Mucosa of descending colon (tissue), 3 donors: ENCODE data around the gene ATF6B. TPM values are rescaled to one million over a fixed set of nuclear protein-coding genes. Genes with fewer than 3 reads are reported as not detected.

Experiments used
- ATAC-seq: fragments of 200-7000 bp; cut with Tn5 transposase; one replicate; pipeline ENCODE4 v1.9.1; 2020; ENCODE audit warnings: mild to moderate bottlenecking, moderate library complexity
- DNase-seq, 3 donors: peaks; one replicate each; pipeline ENCODE4 v3.0.0-alpha.2; 2020
- H3K36me3 ChIP-seq: fragments of 200-600 bp; one replicate; pipeline ENCODE4 v1.8.0; 2021; ENCODE audit warnings: low read depth, mild to moderate bottlenecking
- H3K4me1 ChIP-seq: fragments of 200-600 bp; one replicate; pipeline ENCODE4 v1.8.0; 2021; ENCODE audit warnings: low read depth, mild to moderate bottlenecking
- H3K4me3 ChIP-seq: fragments of 200-600 bp; one replicate; pipeline ENCODE4 v1.8.0; 2021; ENCODE audit warnings: mild to moderate bottlenecking
- H3K9me3 ChIP-seq: fragments of 200-600 bp; one replicate; pipeline ENCODE4 v1.8.0; 2021; ENCODE audit warnings: mild to moderate bottlenecking
- intact Hi-C, 2 donors: fragments of 100-400 bp; cut with DNase I in 1 of 2; cut with micrococcal nuclease in 1 of 2; formaldehyde crosslinking; loops; one replicate each; pipeline versions ENCODE4 v1.11.0 to v1.11.1; 2022; cut with DNase I, micrococcal nuclease
- total RNA-seq, 3 donors: library from RNA; stranded (reverse); fragmentation: NEBNext Ultra II Directional in 2 of 3; extraction: Animal tissue kit (Norgen Biotek cat#: 25700) in 2 of 3; gene quantifications; one replicate each; pipeline versions ENCODE4 v1.2.1 to v1.2.4, GENCODE V29; 2021 to 2023
- TF ChIP-seq, protein P1 (sequence below): fragments of 200-600 bp; IDR thresholded peaks from one replicate; pipeline ENCODE4 v1.8.0; 2022; ENCODE audit warnings: antibody characterized with exemption, mild to moderate bottlenecking
- donor health status: DM: no; HTN: no; CAD: no; lungs with moderate emphysema.
- donor health status: DM: no; HTN: no; CAD: no.
- donor health status: DM: no; HTN: yes; CAD: no.

ATF6B gene
- total RNA-seq, 3 donors from 2014 or later = 79.9 to 121 (median 97.4) TPM

DNA sequence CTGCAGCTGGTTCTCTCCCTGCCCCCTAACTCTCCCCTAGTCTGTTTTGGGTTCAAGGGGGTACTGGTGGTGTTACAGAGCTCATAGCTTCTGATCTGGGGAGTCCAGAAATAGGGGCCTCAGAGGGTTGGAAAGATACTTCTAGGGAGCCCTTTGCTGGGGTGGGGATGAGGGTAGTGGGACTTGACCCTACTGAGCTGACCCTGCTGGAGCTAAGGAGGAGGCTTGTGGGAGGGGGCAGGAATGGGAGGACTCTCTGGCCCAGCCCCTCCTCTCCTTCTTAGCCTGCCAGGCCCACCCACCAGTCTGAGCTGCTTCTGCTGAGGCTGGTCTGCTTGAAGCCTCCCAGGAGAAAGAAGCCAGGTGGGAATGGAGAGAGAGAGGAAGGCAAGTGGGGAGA is 36.2 kb upstream of the ATF6B start, which contains the start of gene EGFL8:
Gene EGFL8, plus strand, starts transcription at position 301 of the 400 bp plus-strand sequence. CDS start 1,571 bp downstream, outside the sequence.
- Histone ChIP-seq H3K36me3 (no peaks in the 10 kb centered on the region), H3K4me1 (no peaks in the 10 kb centered on the region), H3K4me3 (no peak within 1 kb of the TSS), H3K9me3 (no peaks in the 10 kb centered on the region)
- TF ChIP-seq, protein P1, sequence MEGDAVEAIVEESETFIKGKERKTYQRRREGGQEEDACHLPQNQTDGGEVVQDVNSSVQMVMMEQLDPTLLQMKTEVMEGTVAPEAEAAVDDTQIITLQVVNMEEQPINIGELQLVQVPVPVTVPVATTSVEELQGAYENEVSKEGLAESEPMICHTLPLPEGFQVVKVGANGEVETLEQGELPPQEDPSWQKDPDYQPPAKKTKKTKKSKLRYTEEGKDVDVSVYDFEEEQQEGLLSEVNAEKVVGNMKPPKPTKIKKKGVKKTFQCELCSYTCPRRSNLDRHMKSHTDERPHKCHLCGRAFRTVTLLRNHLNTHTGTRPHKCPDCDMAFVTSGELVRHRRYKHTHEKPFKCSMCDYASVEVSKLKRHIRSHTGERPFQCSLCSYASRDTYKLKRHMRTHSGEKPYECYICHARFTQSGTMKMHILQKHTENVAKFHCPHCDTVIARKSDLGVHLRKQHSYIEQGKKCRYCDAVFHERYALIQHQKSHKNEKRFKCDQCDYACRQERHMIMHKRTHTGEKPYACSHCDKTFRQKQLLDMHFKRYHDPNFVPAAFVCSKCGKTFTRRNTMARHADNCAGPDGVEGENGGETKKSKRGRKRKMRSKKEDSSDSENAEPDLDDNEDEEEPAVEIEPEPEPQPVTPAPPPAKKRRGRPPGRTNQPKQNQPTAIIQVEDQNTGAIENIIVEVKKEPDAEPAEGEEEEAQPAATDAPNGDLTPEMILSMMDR = no peak
- DNase-seq (no peak), ATAC-seq (no peak)
- intact Hi-C loops = no loop called here

DNA sequence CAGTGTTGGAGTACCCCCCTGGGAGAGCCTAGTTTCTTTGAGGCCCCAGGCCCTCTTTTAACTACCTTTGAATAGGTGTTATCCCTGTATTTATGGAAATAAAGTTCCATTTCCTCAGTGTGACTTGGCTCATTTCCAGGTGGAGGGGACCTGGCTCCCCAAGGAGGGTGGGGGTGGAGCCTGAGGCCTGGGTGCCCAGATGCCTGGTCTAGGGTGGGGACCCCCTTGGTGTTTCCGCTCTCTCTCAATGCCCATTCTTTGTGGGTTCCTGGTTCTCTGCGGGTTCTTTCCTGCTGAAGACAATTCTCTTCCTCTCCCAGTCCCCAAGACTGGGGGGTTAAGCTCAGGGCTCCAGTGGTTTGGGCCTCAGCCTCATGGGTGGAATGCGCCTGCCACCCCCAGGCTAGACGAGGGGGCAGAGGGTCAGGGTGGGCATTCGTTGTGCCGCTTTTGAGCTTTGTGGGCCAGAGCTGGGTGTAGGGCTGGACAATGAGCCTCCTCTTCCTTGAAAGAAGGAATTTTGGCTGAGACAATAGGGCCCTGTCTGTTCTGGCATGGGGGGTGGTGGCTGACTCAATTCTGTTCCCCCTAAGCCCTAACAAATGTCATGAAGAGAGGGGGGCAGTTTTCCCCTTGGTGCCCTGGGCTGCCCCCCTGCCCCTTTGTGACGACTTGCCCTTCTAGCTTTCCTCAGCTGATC is 35.7 kb upstream of the ATF6B start:
- no peak overlapping the region for H3K4me3 ChIP-seq
- intact Hi-C loops = no loop called here
- no peaks in the 10 kb centered on the region for H3K4me1 ChIP-seq
- TF ChIP-seq, protein P1 = no peak
- no peaks in the 10 kb centered on the region for H3K9me3 ChIP-seq
- DNase-seq = no peak
- no peak for ATAC-seq
- H3K36me3 ChIP-seq = no peaks in the 10 kb centered on the region

- Histone ChIP-seq H3K4me1 (peaks cover 22% of the 10 kb centered on the region), H3K36me3 (no peaks in the 10 kb centered on the region), H3K9me3 (no peaks in the 10 kb centered on the region), H3K4me3 (no peak overlapping the region)
- intact Hi-C loops = no loop called here
- TF ChIP-seq, protein P1 = no peak
- ATAC-seq (no peak), DNase-seq (no peak)
Measured at GRCh38 chr6:32158052-32158451, 30.0 kb upstream of the ATF6B start.

DNA sequence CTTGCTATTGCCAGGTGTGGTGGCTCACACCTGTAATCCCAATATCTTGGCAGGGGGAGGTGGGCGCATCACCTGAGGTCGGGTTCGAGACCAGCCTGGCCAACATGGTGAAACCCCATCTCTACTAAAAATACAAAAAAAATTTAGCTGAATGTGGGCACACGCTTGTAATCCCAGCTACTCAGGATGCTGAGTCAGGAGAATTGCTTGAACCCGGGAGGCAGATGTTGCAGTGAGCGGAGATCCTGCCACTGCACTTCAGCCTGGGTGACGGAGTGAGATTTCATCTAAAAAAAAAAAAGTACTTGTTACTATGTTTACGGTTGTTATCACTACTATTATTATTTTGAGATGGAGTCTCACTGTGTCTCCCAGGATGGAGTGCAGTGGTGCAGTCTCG is 28.8 kb upstream of the ATF6B start:
- intact Hi-C loops = no loop called here
- TF ChIP-seq, protein P1 = no peak
- DNase-seq (no peak), ATAC-seq (no peak)
- no peaks in the 10 kb centered on the region for H3K9me3 ChIP-seq
- H3K4me1 ChIP-seq = peaks cover 26% of the 10 kb centered on the region
- no peak overlapping the region for H3K4me3 ChIP-seq
- H3K36me3 ChIP-seq = no peaks in the 10 kb centered on the region

- Histone ChIP-seq H3K4me3 (peak overlapping the region; percentile 42), H3K9me3 (no peaks in the 10 kb centered on the region), H3K36me3 (no peaks in the 10 kb centered on the region), H3K4me1 (peaks cover 26% of the 10 kb centered on the region)
- TF ChIP-seq, protein P1 = peak; percentile 16
- ATAC-seq (peak; percentile 88), DNase-seq (peak; percentile 82 to 85 (median 83))
- intact Hi-C loops = no loop called here
Measured at GRCh38 chr6:32154514-32155161, 26.6 kb upstream of the ATF6B start.
